Stimulated activated CD4-positive, alpha-beta T cell treated with anti-CD3 and anti-CD28 coated beads, Interleukin-2, amount 100 ng/mL, for 48 hours (primary cell): ENCODE measurements around the gene PAX3.

Experiments
- DNase-seq, 2 donors: peaks; one replicate each; pipeline ENCODE4 v3.0.0-alpha.2; 2020

Gene PAX3

DNA sequence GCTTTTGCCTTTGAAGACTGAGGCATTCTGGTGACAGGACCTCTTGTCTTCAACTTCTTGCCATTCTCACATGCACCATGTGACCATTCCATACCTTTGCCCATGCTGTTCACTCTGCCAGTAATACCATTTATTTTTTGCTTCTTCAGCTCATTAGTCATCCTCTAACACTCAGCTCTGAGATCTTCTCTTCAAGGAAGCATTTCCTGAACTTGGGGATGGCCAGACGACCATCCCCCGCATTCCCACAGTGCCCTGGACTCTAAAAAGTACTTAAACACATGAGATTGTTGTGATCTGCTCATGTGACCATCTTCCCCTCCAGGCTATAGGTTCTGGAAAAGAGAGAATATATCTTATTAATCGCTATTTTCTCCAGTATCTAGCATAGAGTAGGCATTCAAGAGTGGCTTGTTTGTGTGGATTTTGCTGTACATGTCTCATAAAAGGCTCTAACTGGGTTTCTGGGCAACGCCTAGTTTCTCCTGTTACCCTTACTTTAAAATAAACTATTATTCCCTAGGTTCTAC is 33.9 kb downstream of the PAX3 start:
- no peak for DNase-seq

DNA sequence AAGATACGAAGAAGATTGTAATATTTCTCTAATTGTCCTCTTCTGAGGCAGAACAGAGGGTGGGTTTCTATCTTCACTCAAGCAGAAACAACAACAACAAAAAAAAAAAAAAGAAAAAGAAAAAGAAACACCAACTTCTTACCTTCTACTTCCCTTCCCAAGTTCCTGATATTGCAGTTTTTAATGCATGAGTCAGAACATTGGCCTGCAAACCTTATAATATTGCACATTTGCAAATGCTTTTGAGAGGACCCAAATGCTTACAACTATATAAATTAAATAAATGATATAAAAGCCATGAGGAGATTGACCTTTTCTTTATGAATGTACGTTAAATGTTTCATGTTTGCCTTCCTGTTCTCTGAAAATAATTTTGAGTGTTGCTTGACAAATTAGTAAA is 37.3 kb downstream of the PAX3 start:
- DNase-seq: no peak

DNA sequence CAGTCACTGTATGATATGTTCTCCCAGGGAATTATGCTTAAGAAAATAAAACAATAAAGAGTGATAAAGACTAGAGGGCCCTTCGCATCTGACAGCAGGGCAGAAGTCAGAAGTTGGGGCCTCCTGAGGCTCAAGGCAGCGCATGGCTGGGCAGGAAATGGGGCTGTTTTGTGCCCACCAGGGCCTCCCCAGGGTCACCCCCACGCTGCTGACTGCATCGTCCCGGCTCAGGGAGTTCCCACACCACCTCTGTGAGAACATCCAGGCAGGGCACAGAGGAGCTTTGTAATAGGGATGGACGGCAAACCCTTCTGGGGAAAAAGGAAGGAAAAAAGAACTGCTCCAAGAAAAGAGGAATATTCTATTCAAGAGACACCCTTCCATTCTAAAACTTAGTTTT is 41.2 kb downstream of the PAX3 start:
- no peak for DNase-seq

DNA sequence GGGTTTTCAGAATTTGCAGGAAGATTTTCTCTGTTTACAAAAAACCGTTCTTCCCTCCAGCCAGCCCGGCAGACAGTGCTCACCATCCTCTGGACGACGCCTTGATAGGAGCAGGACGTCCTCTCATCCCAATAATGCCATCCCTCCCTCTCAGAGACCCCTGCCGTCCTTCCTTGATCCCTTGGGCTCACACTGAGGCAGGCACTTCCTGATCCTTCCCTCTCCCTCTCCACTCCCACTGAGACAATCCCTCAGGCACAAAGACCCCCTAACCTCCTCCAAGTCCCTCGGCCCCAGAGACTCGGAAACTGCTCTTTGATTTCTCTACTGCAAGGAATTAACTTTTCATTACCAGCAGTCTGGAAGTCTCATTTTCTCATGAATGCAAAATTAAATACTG is 42.5 kb downstream of the PAX3 start:
- no peak for DNase-seq

GRCh38 chr2:222255090-222255489 is 43.7 kb downstream of the PAX3 start:
- DNase-seq: no peak

DNA sequence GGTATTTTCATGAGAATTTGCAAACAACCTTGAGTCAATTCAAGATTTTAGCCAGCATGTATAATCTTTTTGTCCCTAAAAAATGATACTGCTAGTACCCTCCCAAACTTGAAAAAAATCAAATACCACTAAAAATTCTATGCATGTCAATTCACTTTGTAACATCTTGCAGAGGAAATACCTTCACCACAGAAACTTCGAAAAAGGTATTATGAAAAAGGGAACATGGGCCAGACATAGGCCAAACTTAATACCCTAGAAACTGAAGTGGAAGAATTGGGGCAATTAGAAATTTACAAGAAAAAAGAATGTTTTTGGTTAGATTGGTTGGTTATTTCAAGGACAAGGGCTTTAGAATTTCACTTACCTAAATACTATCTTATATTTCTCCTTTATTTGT is 48.5 kb downstream of the PAX3 start:
- no peak for DNase-seq

DNA sequence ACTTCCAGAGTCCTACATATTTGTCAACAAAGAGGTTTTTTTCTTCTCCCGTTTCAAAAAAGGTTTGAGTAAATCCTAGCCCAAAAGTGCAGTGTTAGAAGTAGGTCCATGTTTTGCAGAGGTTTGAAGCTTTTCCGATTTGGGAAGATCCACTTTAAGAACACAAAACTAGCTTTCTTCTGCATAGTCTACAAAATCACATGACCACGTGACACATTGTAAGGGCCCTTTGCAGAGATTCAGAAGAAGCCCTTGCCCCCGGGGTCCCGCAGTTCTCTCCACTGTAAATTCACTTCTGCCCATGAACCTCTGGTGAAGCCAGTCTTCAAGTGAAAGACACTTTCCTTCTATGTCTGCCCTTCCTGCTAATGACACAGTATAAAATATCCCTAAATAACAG is 49.4 kb downstream of the PAX3 start:
- no peak for DNase-seq

DNA sequence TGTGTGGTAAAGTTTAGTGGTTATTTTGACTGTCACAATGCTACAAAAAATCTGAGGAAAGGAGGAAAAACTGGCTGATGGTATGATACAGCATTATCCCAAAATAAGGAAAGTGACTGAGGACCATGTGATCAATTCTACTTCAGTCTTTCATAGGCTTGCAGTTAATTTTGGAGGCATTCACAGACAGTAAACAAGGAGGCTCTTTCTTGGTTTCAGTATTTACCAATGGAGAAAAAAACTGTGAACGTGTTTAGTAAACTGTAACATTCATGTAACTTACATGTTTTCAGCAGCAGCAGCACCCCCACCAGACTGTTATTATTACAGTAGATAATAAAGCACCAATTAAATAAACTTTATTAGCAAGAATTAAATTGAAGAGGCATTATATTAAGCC is 50.0 kb downstream of the PAX3 start:
- DNase-seq: no peak

DNA sequence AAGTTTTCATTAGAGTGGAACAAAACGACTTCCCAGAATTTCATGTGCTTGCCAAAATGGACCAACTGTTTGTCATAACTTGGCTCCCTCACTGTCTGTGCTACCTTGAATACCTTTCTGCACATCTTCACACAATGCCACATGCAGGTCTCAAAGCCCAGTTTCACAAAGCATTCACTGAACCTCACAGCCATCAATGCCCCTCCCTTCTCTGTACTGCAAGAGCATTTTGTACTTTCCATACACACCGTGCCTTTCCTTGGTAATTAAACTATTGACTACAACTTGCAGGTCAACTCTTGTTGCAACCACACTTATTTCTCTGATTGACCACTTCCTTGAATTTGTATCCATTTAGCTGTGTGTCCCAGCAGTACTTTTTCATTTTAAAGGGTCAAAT is 50.5 kb downstream of the PAX3 start:
- DNase-seq: no peak

DNA sequence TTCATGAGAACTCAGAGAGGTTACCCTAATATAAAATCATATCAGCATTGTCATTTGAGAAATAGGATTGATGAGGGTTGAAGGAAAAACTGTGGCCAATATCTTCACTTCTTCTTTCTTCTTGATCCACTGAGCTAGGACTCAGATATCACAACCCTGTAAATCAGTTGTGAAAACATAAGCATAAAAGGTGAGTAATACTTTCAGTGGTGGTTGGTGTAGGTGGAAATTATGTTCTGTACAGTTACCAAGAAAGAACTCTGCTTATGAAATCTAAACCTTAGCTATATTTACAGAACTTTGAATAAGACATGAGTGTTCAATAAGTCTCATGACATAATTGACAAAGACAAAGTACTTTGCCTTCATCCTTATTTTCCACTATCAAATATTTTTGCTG is 56.3 kb downstream of the PAX3 start:
- DNase-seq: no peak

- DNase-seq: no peak
Measured at GRCh38 chr2:222241128-222241870, 57.5 kb downstream of the PAX3 start.

DNA sequence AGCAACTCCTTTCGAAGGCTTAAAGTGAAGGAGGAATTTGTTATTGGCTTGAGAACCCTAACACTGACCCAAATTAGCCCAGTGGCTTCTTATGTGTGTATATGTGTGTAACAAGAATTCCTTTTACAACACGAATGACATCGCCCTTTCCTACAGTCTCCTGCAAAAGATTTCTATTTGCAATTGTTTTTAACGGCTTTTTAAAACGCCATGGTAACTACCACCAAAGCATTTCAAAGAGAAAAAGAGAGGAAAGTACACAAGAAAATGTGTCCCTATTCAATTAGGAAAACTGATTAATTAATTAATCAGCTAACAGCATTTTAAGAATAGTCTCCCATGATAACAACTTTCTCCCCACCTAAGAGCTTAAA is 58.1 kb downstream of the PAX3 start:
- no peak for DNase-seq

DNA sequence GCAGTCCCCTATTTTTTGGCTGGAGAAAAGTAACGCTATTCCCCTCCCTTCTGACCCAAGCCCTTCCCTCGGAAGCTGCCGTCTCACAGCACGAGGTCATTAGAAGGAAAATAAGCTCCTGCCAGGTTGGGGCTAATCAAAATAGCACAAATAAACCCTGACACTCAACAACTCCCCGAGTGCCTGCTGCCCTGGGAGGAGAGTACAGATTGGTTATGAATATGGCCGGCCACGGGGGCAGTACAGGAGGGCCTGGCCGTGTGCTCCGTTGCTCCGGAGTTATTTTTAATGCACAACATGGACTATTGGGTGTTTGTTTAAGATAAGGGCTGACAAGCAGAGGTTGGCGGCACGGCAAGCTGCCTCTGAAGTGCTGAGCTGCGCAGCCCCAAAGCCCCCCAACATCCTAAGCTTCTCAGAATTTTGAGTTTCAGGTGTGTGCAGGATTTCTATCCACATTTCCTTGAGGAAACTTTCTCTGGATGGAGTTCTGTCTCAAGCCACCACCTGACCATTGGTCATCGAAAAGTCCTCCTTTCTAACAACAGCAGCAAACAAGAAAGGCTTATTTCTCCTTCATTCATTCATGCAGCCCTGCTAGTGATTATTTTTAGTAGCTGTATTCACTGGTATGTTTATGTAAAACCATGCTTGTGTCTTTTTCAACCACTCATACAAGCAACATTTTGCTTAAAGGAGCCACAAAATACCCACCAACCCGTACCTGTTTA is 58.7 kb downstream of the PAX3 start:
- DNase-seq: no peak

DNA sequence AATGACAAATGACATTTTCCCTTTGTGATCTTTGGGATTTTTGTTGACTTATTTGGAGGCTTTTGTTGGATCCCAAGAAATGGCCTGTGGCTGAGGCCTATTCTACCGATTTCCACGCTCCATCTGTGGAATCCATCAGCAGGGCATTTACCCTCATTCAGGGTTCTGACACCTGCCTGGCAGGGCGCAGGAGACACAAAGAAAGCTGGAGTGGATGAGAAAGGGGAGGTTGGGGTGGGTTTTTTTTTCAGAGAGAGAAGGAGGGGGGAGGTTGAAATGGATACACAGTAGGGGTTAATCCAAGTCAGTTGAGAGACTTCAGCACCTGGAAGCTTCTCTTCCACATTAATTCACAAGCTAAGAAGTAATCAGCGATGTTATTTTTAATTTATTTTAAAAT is 59.7 kb downstream of the PAX3 start:
- no peak for DNase-seq

- DNase-seq: no peak
Measured at GRCh38 chr2:222238072-222238471, 60.7 kb downstream of the PAX3 start.

DNA sequence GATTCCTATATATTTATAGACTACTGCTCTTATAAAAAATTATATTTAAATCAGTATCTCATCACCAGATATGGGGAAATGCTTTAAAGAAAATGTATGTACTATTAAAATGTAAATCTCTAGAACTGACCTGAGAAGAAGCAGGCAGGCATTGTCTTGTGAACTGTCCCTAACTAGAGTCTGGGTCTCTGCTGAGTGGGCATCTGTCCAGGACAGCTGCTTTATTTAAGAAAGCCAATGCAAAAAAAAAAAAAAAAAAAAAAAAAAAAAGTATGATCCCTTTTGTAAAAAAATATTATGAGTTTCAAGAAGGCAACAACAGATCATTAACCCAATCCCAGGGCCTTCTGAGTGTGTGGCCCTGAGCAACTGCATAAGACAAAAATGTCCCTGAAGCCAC is 66.0 kb downstream of the PAX3 start:
- DNase-seq: no peak

- no peak for DNase-seq
Measured at GRCh38 chr2:222232372-222232771, 66.4 kb downstream of the PAX3 start.

DNA sequence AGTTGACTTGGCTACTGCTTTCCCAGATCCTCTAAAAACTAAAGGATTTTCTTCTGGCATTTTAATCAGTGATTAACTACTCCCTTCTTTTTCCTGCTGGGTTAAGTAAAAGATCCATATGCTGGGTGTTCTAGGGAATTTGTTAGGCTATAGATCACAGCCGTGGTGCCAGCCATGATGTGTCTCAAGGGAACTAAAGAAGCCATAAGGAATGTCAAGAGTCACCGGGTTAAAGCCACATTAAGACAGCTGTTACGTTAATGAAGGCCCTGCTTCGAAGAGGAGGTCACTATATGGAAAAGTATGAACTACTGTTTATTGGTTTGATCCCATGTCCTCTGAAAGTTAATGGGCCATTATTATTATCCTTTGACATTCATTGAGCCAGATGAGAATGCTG is 70.7 kb downstream of the PAX3 start:
- no peak for DNase-seq

- no peak for DNase-seq
Measured at GRCh38 chr2:222218786-222219185, 80.0 kb downstream of the PAX3 start.

DNA sequence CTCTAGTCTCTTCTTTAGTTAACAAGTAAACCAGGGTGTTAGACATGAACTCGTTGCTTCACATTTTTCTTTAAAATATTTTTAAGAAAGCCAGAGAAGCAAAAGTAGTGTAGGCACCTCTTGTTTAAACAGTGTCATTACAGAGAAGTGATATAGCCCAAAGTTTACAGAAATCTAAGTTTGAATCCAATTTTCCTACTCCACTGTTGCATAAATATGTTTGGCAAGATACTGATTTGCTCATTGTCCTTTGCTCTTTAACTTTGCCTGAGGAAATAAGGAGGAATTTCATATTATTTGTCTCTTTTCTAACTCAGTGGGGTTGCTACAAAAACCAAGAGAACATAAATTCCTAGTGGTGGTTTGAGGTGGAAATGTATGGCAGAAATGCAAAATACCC is 81.1 kb downstream of the PAX3 start:
- no peak for DNase-seq

DNA sequence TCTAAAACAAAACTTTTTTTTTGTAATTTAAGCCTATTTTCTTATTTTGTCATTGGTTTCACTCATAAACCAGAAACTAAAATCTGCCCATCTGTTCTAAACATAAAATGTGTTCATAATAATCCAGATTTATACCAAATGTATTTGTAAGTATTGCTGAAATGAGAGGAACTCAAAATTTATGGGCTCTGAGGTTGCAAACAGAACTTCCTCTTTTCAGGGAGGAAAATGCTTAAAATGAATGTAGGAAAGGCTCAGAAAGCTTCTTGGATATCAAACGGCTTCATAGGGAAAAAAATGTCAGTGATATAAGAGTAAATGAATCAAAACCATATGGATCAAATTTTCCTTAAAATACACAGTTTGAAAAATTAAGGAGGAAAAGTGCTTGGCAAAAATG is 83.9 kb downstream of the PAX3 start:
- DNase-seq: no peak

GRCh38 chr2:222213049-222213448 is 85.7 kb downstream of the PAX3 start:
- no peak for DNase-seq

DNA sequence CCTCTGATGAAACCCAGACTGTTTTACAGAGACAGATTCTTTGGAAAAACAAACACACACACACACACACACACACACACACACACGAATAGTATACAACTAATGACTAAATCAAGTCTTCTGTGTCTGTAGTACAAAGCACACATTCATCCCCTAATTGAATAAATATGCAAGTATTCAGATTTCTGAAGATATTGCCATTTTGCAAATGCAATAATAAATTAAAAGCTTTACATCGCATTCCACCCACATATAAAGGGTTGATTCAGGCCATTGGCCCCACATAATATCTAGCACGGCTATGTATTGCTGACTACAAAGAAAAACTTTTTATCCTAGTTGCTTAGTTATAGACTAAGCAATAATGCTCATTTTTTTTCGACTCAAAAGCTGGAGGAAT is 86.2 kb downstream of the PAX3 start:
- no peak for DNase-seq

DNA sequence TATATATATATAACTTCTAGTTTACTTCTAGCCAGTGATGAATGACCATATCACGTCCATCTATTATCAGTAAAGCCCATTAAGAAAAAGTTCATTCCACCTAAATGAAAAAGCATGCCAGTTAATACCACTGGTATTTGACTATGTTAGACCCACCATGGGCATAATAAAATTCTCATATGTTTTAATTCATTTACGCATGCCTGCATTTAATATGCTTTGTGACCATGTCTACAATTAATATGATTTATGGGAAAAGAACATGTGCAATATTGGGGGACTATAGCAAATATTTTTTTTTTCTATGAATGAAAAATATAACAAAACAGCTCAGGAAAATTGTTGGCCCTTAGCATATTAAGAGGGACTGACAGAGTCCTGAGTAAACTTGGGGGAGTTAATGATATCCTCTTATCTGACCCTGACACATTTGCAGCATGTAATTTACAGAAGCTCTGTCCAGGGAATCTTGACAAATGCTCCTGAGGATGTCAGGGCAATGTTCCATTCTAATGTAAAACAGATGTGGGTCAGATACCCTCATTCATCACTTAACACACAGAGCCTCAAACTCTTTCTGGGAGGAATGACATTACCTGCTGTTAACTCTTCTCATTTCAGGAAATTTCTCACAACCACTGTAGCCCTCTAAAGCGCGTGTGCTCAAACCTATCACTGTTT is 90.6 kb downstream of the PAX3 start:
- no peak for DNase-seq
